ENCODE data around the gene FARP2.

DNA sequence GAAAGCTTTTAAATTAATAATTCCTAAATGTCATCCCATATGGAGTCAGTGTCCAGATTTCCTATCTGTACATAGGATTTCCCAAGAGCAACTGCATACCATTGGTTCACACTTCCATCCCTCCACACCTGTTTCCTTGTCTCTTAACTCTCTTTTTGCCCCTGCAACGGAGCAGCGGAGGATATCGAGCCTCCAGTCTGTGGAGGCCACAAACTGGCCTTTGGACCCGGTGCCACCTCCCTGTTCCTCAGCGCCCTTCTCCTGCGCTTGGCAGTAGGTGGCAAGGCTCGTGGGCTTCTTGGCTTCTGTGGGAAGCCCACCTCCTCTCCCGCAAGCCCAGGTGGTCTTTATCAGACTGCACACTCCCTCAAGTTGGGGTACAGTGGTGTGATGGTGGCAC is 176.1 kb downstream of the FARP2 start:
- TF ChIP-seq, protein P1, sequence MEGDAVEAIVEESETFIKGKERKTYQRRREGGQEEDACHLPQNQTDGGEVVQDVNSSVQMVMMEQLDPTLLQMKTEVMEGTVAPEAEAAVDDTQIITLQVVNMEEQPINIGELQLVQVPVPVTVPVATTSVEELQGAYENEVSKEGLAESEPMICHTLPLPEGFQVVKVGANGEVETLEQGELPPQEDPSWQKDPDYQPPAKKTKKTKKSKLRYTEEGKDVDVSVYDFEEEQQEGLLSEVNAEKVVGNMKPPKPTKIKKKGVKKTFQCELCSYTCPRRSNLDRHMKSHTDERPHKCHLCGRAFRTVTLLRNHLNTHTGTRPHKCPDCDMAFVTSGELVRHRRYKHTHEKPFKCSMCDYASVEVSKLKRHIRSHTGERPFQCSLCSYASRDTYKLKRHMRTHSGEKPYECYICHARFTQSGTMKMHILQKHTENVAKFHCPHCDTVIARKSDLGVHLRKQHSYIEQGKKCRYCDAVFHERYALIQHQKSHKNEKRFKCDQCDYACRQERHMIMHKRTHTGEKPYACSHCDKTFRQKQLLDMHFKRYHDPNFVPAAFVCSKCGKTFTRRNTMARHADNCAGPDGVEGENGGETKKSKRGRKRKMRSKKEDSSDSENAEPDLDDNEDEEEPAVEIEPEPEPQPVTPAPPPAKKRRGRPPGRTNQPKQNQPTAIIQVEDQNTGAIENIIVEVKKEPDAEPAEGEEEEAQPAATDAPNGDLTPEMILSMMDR (IDR thresholded peaks at IDR 0.05) = no peak
- no peak for TF ChIP-seq POLR2A (IDR thresholded peaks at IDR 0.05)

Measured in body of pancreas (tissue), 4 donors.